ENCODE results near the gene SLFN11. TPM values are rescaled to one million over a fixed set of nuclear protein-coding genes. Genes with fewer than 3 reads are reported as not detected.

Gene SLFN11
- total and polyA plus RNA-seq, 2 of the 8 experiments (the other 6 are each of a cell fraction or from before 2014, with no cell fraction given): 0.11 to 0.28 TPM

- Histone ChIP-seq H2BK120ac (replicated peaks; ENCODE audit: low read depth, low read length) (no peak overlapping the region), H3K23me2 (ENCODE audit: low read depth, low read length) (no peaks in the 10 kb centered on the region), H4K5ac (ENCODE audit: insufficient read length, low read depth, low read length) (no peak overlapping the region), H3K36me3 (ENCODE audit: control insufficient read depth in 2 of 4, insufficient read depth in 4 of 4, low read length in 3 of 4) (no peaks in the 10 kb centered on the region; a peak in 2 of 8 replicates), H2AFZ (ENCODE audit: low read length) (no peak overlapping the region), H2AK5ac (ENCODE audit: low read depth, low read length) (no peak overlapping the region), H3K79me2 (ENCODE audit: control insufficient read depth in 1 of 2, insufficient read depth in 2 of 2, low read length in 2 of 2) (no peaks in the 10 kb centered on the region), H2BK20ac (ENCODE audit: low read length) (no peak overlapping the region), H2BK5ac (ENCODE audit: low read depth, low read length) (no peak overlapping the region), H4K91ac (replicated peaks; ENCODE audit: insufficient read length, low read length) (no peak overlapping the region), H3K4me1 (replicated peaks in 1 of 4; ENCODE audit: control insufficient read depth in 3 of 4, insufficient read depth in 4 of 4, low read length in 3 of 4) (no peaks in the 10 kb centered on the region), H3K79me1 (ENCODE audit: low read depth, low read length) (no peaks in the 10 kb centered on the region), H4K20me1 (replicated peaks in 1 of 2; ENCODE audit: control insufficient read depth in 1 of 2, insufficient read depth in 2 of 2, low read length in 2 of 2) (no peaks in the 10 kb centered on the region), H3K56ac (replicated peaks; ENCODE audit: insufficient read length, low read depth, low read length) (no peak overlapping the region), H3K9me3 (ENCODE audit: insufficient read depth in 2 of 2, low read depth in 1 of 2, low read length in 1 of 2) (no peaks in the 10 kb centered on the region; a peak in 1 of 4 replicates), H3K9ac (replicated peaks in 1 of 4; ENCODE audit: extremely low read depth in 1 of 4, low read depth in 3 of 4, low read length in 3 of 4) (no peak overlapping the region), H3K23ac (ENCODE audit: insufficient read length) (no peak overlapping the region), H2BK12ac (ENCODE audit: low read depth, low read length) (no peak overlapping the region), H3K4me2 (ENCODE audit: insufficient read depth in 1 of 2, low read depth in 2 of 2, low read length in 2 of 2) (no peak overlapping the region), H3K4ac (replicated peaks; ENCODE audit: insufficient read length, low read depth, low read length) (no peak overlapping the region), H3K27me3 (replicated peaks in 1 of 4; ENCODE audit: control insufficient read depth in 3 of 4, extremely low read depth in 1 of 4, insufficient read depth in 3 of 4, low read length in 3 of 4) (no peaks in the 10 kb centered on the region), H3K18ac (ENCODE audit: extremely low read depth, low read length) (no peak overlapping the region), H2BK15ac (ENCODE audit: low read length) (no peak overlapping the region), H4K8ac (ENCODE audit: extremely low read depth, insufficient read depth, low read length) (no peak overlapping the region), H3K4me3 (ENCODE audit: extremely low read depth in 1 of 4, insufficient read depth in 2 of 4, low read depth in 3 of 4, low read length in 4 of 4) (no peak overlapping the region), H3K14ac (ENCODE audit: insufficient read length) (no peak overlapping the region), H3K27ac (ENCODE audit: low read depth, low read length) (no peak overlapping the region)
- POLR2A ChIA-PET (ENCODE audit: partially characterized antibody): no interaction called here
- no peak for FAIRE-seq
- no peak for TF ChIP-seq TAF1 (IDR thresholded peaks at IDR 0.05; ENCODE audit: low read depth, low read length)
- no peak for TF ChIP-seq USF2 (IDR thresholded peaks at IDR 0.05; ENCODE audit: low read length)
- TF ChIP-seq SRF (IDR thresholded peaks at IDR 0.05; ENCODE audit: low read depth, low read length): no peak
- no peak for TF ChIP-seq TEAD4 (IDR thresholded peaks at IDR 0.05; ENCODE audit: low read depth, low read length)
- no peak for TF ChIP-seq CBX5 (IDR thresholded peaks at IDR 0.05; ENCODE audit: low read depth, low read length)
- DNase-seq (ENCODE audit: low read depth in 1 of 2, low spot score in 2 of 2): no peak
- CTCF ChIA-PET (ENCODE audit: partially characterized antibody): interaction anchor here (1.0 kb wide), 1 partner anchor 223 kb away, joined by 3 read pairs; no protein-coding TSS in a partner anchor
- WGBS, 2 experiments (ENCODE audit: extremely low coverage in 1 of 2, insufficient coverage in 1 of 2, insufficient read length in 1 of 2, insufficient replicate concordance in 2 of 2, low coverage in 1 of 2, low lambda C conversion rate in 2 of 2, missing lambda C conversion rate in 1 of 2): 89% methylated on average over 1 of the region's 1 CpG; no CpG with 5 or more reads in 1 of the 2 experiments
Observed at GRCh38 chr17:35406568-35406967, 33.1 kb upstream of the SLFN11 start.

Measured in H1 (cell line).